NCI-H146 treated with DMSO at 0.1 percent for 48 hours (cell line): ENCODE results near the gene PCDHB6.
"Not testable (repeated sequence)": the region's sequence is repeated elsewhere in the genome, so short reads cannot be mapped to it uniquely, and the experiment has no call there.

Source experiments
- DNase-seq: peaks from one replicate; lab custom pipeline; 2025; ENCODE audit not compliant: unreplicated experiment; lab: John Stamatoyannopoulos, UW

Gene PCDHB6

GRCh38 chr5:141149812-141150211 is at the start of gene PCDHB6:
PCDHB6 (plus strand) TSS chr5:141150057; CDS start chr5:141150258, 201 bp downstream.
- DNase-seq = no peak

- DNase-seq = no peak
Measured at GRCh38 chr5:141100243-141100805, 49.5 kb upstream of the PCDHB6 start, which contains the start of gene PCDHB3. PCDHB3 (plus strand) TSS chr5:141100473; CDS start chr5:141100650, 177 bp downstream.

GRCh38 chr5:141101059-141101458 is 48.8 kb upstream of the PCDHB6 start:
- DNase-seq = no peak

- not testable (repeated sequence) for DNase-seq
Measured at GRCh38 chr5:141102070-141102469, 47.8 kb upstream of the PCDHB6 start.

- DNase-seq = not testable (repeated sequence)
Measured at GRCh38 chr5:141102471-141102870, 47.4 kb upstream of the PCDHB6 start.

GRCh38 chr5:141105350-141105749 is 44.5 kb upstream of the PCDHB6 start:
- DNase-seq = no peak

GRCh38 chr5:141119250-141119649 is 30.6 kb upstream of the PCDHB6 start:
- DNase-seq = no peak

- no peak for DNase-seq
Measured at GRCh38 chr5:141121563-141121962, 28.3 kb upstream of the PCDHB6 start, which contains the start of gene PCDHB4. PCDHB4 (plus strand) TSS chr5:141121818; CDS start chr5:141121999, 181 bp downstream.

GRCh38 chr5:141121985-141122384 is 27.9 kb upstream of the PCDHB6 start:
- no peak for DNase-seq

- not testable (repeated sequence) for DNase-seq
Measured at GRCh38 chr5:141123396-141124135, 26.3 kb upstream of the PCDHB6 start.

- no peak for DNase-seq
Measured at GRCh38 chr5:141127305-141127704, 22.6 kb upstream of the PCDHB6 start.

GRCh38 chr5:141135030-141135717 is 14.7 kb upstream of the PCDHB6 start, which contains the start of gene PCDHB5:
PCDHB5 (plus strand) TSS chr5:141135206; CDS start chr5:141135435, 229 bp downstream.
- peak; percentile 32 for DNase-seq

- no peak for DNase-seq
Measured at GRCh38 chr5:141135718-141136266, 14.1 kb upstream of the PCDHB6 start.

GRCh38 chr5:141137346-141137745 is 12.5 kb upstream of the PCDHB6 start:
- DNase-seq = not testable (repeated sequence)

- DNase-seq = no peak
Measured at GRCh38 chr5:141150224-141150992, 551 bp downstream of the PCDHB6 start.

GRCh38 chr5:141150993-141151325 is 1.1 kb downstream of the PCDHB6 start:
- no peak for DNase-seq

- not testable (repeated sequence) for DNase-seq
Measured at GRCh38 chr5:141151632-141152031, 1.8 kb downstream of the PCDHB6 start.

- not testable (repeated sequence) for DNase-seq
Measured at GRCh38 chr5:141152096-141152495, 2.2 kb downstream of the PCDHB6 start.

- no peak for DNase-seq
Measured at GRCh38 chr5:141155540-141156374, 5.9 kb downstream of the PCDHB6 start.

GRCh38 chr5:141157356-141157755 is 7.5 kb downstream of the PCDHB6 start:
- not testable (repeated sequence) for DNase-seq
